Measurements from ENCODE around the gene CHST1.

CHST1 gene

GRCh38 chr11:45665933-45666647 lies 668 bp upstream of the CHST1 start:
- H3K27ac ChIP-seq (ENCODE audit: low read depth, low read length) = no peak overlapping the region
- H4K8ac ChIP-seq (ENCODE audit: low read depth, low read length) = no peak overlapping the region
- H2AFZ ChIP-seq (ENCODE audit: insufficient read depth, low read length, poor library complexity) = no peak overlapping the region
- H3K4me2 ChIP-seq (ENCODE audit: low read length) = peak overlapping the region; percentile 80
- H3K4me1 ChIP-seq (ENCODE audit: control insufficient read depth in 1 of 2, insufficient read depth in 2 of 2, low read length in 2 of 2) = peaks cover 8 to 13% of the 10 kb centered on the region in 2 experiments
- peaks cover 41% of the 10 kb centered on the region for H3K27me3 ChIP-seq (ENCODE audit: insufficient read depth, low read length)
- H2BK12ac ChIP-seq (ENCODE audit: low read length) = no peak overlapping the region
- H3K4me3 ChIP-seq (ENCODE audit: low read depth, low read length) = no peak overlapping the region
- no peak overlapping the region for H4K12ac ChIP-seq (ENCODE audit: low read depth, low read length)
- H2AK5ac ChIP-seq (ENCODE audit: low read length) = no peak overlapping the region
- H4K91ac ChIP-seq (ENCODE audit: low read depth, low read length) = no peak overlapping the region
- no peaks in the 10 kb centered on the region for H3K36me3 ChIP-seq (ENCODE audit: control insufficient read depth in 1 of 2, insufficient read depth in 2 of 2, low read length in 2 of 2)
- no peak overlapping the region for H3K9ac ChIP-seq (ENCODE audit: low read length)
- H3K9me3 ChIP-seq (ENCODE audit: insufficient read depth, low read depth, low read length) = peaks cover 2% of the 10 kb centered on the region
- no peaks in the 10 kb centered on the region for H3K79me1 ChIP-seq (ENCODE audit: low read length)
- DNase-seq = no peak
- no peak overlapping the region for H2BK5ac ChIP-seq (ENCODE audit: low read depth, low read length, poor library complexity)
- no CpG with 5 or more reads among the region's 10 CpGs for WGBS (ENCODE audit: extremely low coverage, insufficient coverage, insufficient read length)
- H2BK120ac ChIP-seq (ENCODE audit: insufficient read depth, low read length, poor library complexity) = no peak overlapping the region
- H3K79me2 ChIP-seq (ENCODE audit: control insufficient read depth, insufficient read depth, low read length, poor library complexity) = no peaks in the 10 kb centered on the region
- H3K4ac ChIP-seq (ENCODE audit: low read depth, low read length) = no peak overlapping the region
- no peak overlapping the region for H3K18ac ChIP-seq (ENCODE audit: low read length)
- no peak overlapping the region for H3K23ac ChIP-seq (ENCODE audit: low read length)
- H3K14ac ChIP-seq (ENCODE audit: low read length) = no peak overlapping the region

DNA sequence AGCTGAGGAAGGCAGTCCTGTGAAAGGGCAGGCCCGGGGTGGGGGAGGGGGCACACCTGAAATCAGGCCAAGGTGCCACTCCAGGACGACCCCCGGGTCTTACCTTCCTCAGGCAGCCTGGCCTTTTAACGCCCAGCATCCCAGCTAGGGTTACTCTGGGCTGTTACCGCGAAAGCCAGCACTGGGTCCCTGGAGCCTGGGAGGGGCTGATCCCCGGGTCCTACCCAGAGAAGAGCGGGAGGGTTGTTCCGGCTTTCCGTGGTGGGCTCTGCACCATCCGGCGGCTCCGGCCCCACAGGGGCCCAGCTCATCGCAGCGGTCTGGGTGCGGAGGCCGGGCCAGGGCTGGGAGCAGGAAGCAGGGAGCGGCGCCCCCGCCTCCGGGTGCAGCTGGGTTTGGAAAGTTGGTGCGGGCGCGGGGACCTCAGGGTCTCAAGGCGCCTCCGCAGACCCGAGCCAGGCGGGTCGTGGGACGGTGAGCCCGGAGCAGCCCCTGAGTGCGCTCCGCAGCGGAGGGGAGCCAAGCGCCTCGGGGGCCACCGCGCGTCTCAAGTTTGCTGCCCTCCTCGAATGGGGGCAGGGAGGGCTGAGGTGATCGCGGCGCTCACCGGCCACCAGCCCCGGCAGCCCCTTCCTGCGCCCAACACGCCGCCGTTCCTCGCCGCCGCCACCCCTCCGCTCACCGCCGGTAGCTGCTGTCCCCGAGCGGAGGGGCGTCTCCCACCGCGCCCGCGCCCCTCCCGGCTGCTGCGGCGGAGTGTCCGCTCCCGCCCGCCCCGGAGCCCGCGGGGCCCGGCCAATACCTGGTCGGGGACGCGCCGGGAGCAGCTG lies 831 bp downstream of the CHST1 start:
- no CpG with 5 or more reads among the region's 76 CpGs for WGBS (ENCODE audit: extremely low coverage, insufficient coverage, insufficient read length)
- H2BK12ac ChIP-seq (ENCODE audit: low read length) = no peak overlapping the region
- H2BK5ac ChIP-seq (ENCODE audit: low read depth, low read length, poor library complexity) = no peak overlapping the region
- no peak overlapping the region for H4K91ac ChIP-seq (ENCODE audit: low read depth, low read length)
- no peak overlapping the region for H4K8ac ChIP-seq (ENCODE audit: low read depth, low read length)
- no peaks in the 10 kb centered on the region for H3K36me3 ChIP-seq (ENCODE audit: control insufficient read depth in 1 of 2, insufficient read depth in 2 of 2, low read length in 2 of 2)
- no peak overlapping the region for H4K12ac ChIP-seq (ENCODE audit: low read depth, low read length)
- peaks cover 8 to 13% of the 10 kb centered on the region in 2 experiments for H3K4me1 ChIP-seq (ENCODE audit: control insufficient read depth in 1 of 2, insufficient read depth in 2 of 2, low read length in 2 of 2)
- H2AK5ac ChIP-seq (ENCODE audit: low read length) = no peak overlapping the region
- H3K9ac ChIP-seq (ENCODE audit: low read length) = no peak overlapping the region
- H3K79me2 ChIP-seq (ENCODE audit: control insufficient read depth, insufficient read depth, low read length, poor library complexity) = no peaks in the 10 kb centered on the region
- no peak overlapping the region for H2BK120ac ChIP-seq (ENCODE audit: insufficient read depth, low read length, poor library complexity)
- no peak overlapping the region for H3K4ac ChIP-seq (ENCODE audit: low read depth, low read length)
- no peak overlapping the region for H3K18ac ChIP-seq (ENCODE audit: low read length)
- peak overlapping the region; percentile 80 for H3K4me2 ChIP-seq (ENCODE audit: low read length)
- H3K27ac ChIP-seq (ENCODE audit: low read depth, low read length) = no peak overlapping the region
- H3K27me3 ChIP-seq (ENCODE audit: insufficient read depth, low read length) = peaks cover 41% of the 10 kb centered on the region
- H3K9me3 ChIP-seq (ENCODE audit: insufficient read depth, low read depth, low read length) = peaks cover 2% of the 10 kb centered on the region
- no peak overlapping the region for H3K23ac ChIP-seq (ENCODE audit: low read length)
- no peak for DNase-seq
- no peak overlapping the region for H3K14ac ChIP-seq (ENCODE audit: low read length)
- H2AFZ ChIP-seq (ENCODE audit: insufficient read depth, low read length, poor library complexity) = no peak overlapping the region
- H3K4me3 ChIP-seq (ENCODE audit: low read depth, low read length) = peak overlapping the region; percentile 68
- no peaks in the 10 kb centered on the region for H3K79me1 ChIP-seq (ENCODE audit: low read length)

GRCh38 chr11:45663486-45664375 lies 1.7 kb downstream of the CHST1 start:
- Histone ChIP-seq H2AFZ (ENCODE audit: insufficient read depth, low read length, poor library complexity) (no peak overlapping the region), H4K8ac (ENCODE audit: low read depth, low read length) (no peak overlapping the region), H3K79me1 (ENCODE audit: low read length) (no peaks in the 10 kb centered on the region), H3K27ac (ENCODE audit: low read depth, low read length) (no peak overlapping the region), H4K12ac (ENCODE audit: low read depth, low read length) (no peak overlapping the region), H3K27me3 (ENCODE audit: insufficient read depth, low read length) (peaks cover 41% of the 10 kb centered on the region), H3K36me3 (ENCODE audit: control insufficient read depth in 1 of 2, insufficient read depth in 2 of 2, low read length in 2 of 2) (no peaks in the 10 kb centered on the region), H3K9me3 (ENCODE audit: insufficient read depth, low read depth, low read length) (peaks cover 2% of the 10 kb centered on the region), H4K91ac (ENCODE audit: low read depth, low read length) (no peak overlapping the region), H3K23ac (ENCODE audit: low read length) (no peak overlapping the region), H3K4me3 (ENCODE audit: low read depth, low read length) (no peak overlapping the region), H3K4ac (ENCODE audit: low read depth, low read length) (no peak overlapping the region), H2BK12ac (ENCODE audit: low read length) (no peak overlapping the region), H3K4me1 (ENCODE audit: control insufficient read depth in 1 of 2, insufficient read depth in 2 of 2, low read length in 2 of 2) (peaks cover 12 to 20% of the 10 kb centered on the region in 2 experiments), H3K79me2 (ENCODE audit: control insufficient read depth, insufficient read depth, low read length, poor library complexity) (no peaks in the 10 kb centered on the region), H2AK5ac (ENCODE audit: low read length) (no peak overlapping the region), H3K4me2 (ENCODE audit: low read length) (peak overlapping the region; percentile 80), H3K14ac (ENCODE audit: low read length) (no peak overlapping the region), H2BK120ac (ENCODE audit: insufficient read depth, low read length, poor library complexity) (no peak overlapping the region), H3K18ac (ENCODE audit: low read length) (no peak overlapping the region), H3K9ac (ENCODE audit: low read length) (no peak overlapping the region), H2BK5ac (ENCODE audit: low read depth, low read length, poor library complexity) (no peak overlapping the region)
- DNase-seq = no peak
- WGBS (ENCODE audit: extremely low coverage, insufficient coverage, insufficient read length) = 100% methylated on average over 2 of the region's 13 CpGs
